K562 (cell line): ENCODE data around the gene TGFBR3L. TPM values are rescaled to one million over a fixed set of nuclear protein-coding genes. Genes with fewer than 3 reads are reported as not detected.

Source experiments
- ATAC-seq: fragments of 200-7000 bp; cut with Tn5 transposase; 3 replicates; pipeline ENCODE4 v1.9.1; 2020; ENCODE audit warnings: moderate library complexity
- BruUV-seq: library from RNA; stranded (reverse); fragments of 400-500 nt; replicated peaks from 2 replicates; lab custom pipeline; 2021; lab: Mats Ljungman, UMichigan
- CTCF ChIA-PET: fragments of 300-600 bp; formaldehyde crosslinking; extraction: SDS; loops from one replicate; lab custom pipeline; 2021; ENCODE audit warnings: low intra/inter-chr PET ratio; lab: Yijun Ruan, JAX
- POLR2A ChIA-PET: fragments of 300-600, 350-650 bp; sonication (Branson Sonifier 250); formaldehyde crosslinking; extraction: SDS; loops from one replicate; lab custom pipeline; 2021; ENCODE audit warnings: antibody characterized with exemption, inconsistent platforms; lab: Yijun Ruan, JAX
- DNase-seq, 4 experiments: peaks; one replicate each; pipeline versions ENCODE4 v3.0.0 to v3.0.0-alpha.2; 2011 to 2018; ENCODE audit warnings: low spot score in 3 of 4, mixed read lengths in 3 of 4; ENCODE audit errors: extremely low read depth in 1 of 4
- FAIRE-seq: peaks from 2 replicates; lab custom pipeline; 2011; peaks lifted over from hg19 to GRCh38; lab: Jason Lieb, UNC
- H2AFZ ChIP-seq: 2 replicates; pipeline ENCODE4 v1.6.0; 2011; ENCODE audit warnings: low read depth, low read length, control low read depth, inconsistent platforms
- H3K27ac ChIP-seq: fragments of 200-600 bp; 3 replicates; pipeline ENCODE4 v1.8.0; 2011; ENCODE audit warnings: low read depth, mild to moderate bottlenecking, control low read depth, inconsistent platforms, low read length, moderate library complexity, mixed read lengths; ENCODE audit errors: extremely low read depth
- H3K27me3 ChIP-seq, 2 experiments: fragments of 300-600 bp in 1 of 2; 2 replicates in 1 of 2; 3 replicates in 1 of 2; pipeline versions ENCODE4 v1.6.0 to v1.8.0; 2011; ENCODE audit warnings: inconsistent platforms in 2 of 2, low read length in 2 of 2, mild to moderate bottlenecking in 1 of 2, mixed read lengths in 1 of 2, moderate library complexity in 1 of 2; ENCODE audit not compliant: control insufficient read depth in 2 of 2, insufficient read depth in 2 of 2
- H3K36me3 ChIP-seq: fragments of 300-600 bp; 3 replicates; pipeline ENCODE4 v1.8.0; 2011; ENCODE audit warnings: mild to moderate bottlenecking, low read length, inconsistent platforms; ENCODE audit not compliant: control insufficient read depth, insufficient read depth
- H3K4me1 ChIP-seq, 2 experiments: fragments of 200-600 bp in 1 of 2; replicated peaks in 1 of 2; 2 replicates in 1 of 2; 3 replicates in 1 of 2; pipeline versions ENCODE4 v1.5.1 to v1.8.0; 2011; ENCODE audit warnings: inconsistent platforms in 2 of 2, low read length in 2 of 2, mild to moderate bottlenecking in 1 of 2, mixed read lengths in 1 of 2, moderate library complexity in 1 of 2; ENCODE audit not compliant: control insufficient read depth in 2 of 2, insufficient read depth in 2 of 2
- H3K4me2 ChIP-seq: 2 replicates; pipeline ENCODE4 v1.6.1; 2011; ENCODE audit warnings: low read length, control low read depth, inconsistent platforms, mixed read lengths; ENCODE audit not compliant: insufficient read depth
- H3K4me3 ChIP-seq: fragments of 200-600 bp; sonication (generic), shearing (Covaris generic); 2 replicates; pipeline ENCODE4 v1.5.1; 2016; ENCODE audit warnings: control low read depth, inconsistent platforms
- H3K79me2 ChIP-seq: fragments of 200-600 bp; 3 replicates; pipeline ENCODE4 v1.8.0; 2011; ENCODE audit warnings: low read length, inconsistent platforms; ENCODE audit not compliant: control insufficient read depth, insufficient read depth
- H3K9ac ChIP-seq, 2 experiments: 2 replicates each; pipeline versions ENCODE4 v1.6.0 to v1.6.1; 2011; ENCODE audit warnings: low read depth in 2 of 2, low read length in 2 of 2, control low read depth in 1 of 2, inconsistent platforms in 1 of 2, mild to moderate bottlenecking in 1 of 2, mixed read lengths in 1 of 2; ENCODE audit not compliant: insufficient read depth in 1 of 2
- H3K9me1 ChIP-seq: one replicate; pipeline ENCODE4 v1.6.0; 2011; ENCODE audit warnings: inconsistent platforms, mild to moderate bottlenecking, low read length, moderate library complexity; ENCODE audit not compliant: control insufficient read depth, insufficient read depth
- H3K9me3 ChIP-seq: replicated peaks from 2 replicates; pipeline ENCODE4 v1.5.1; 2011; ENCODE audit warnings: low read depth, low read length, inconsistent platforms; ENCODE audit not compliant: control insufficient read depth, insufficient read depth
- H4K20me1 ChIP-seq: replicated peaks from 2 replicates; pipeline ENCODE4 v1.6.1; 2011; ENCODE audit warnings: low read length, inconsistent platforms, mixed read lengths; ENCODE audit not compliant: control insufficient read depth, insufficient read depth
- POLR2G ChIP-seq: fragments of 200-400 bp; formaldehyde crosslinking; IDR thresholded peaks from 2 replicates; pipeline ENCODE4 v1.6.1; 2017; ENCODE audit warnings: low read depth, mild to moderate bottlenecking, antibody characterized with exemption, low read length, moderate library complexity
- SIX5 ChIP-seq, 2 experiments: IDR thresholded peaks; 2 replicates each; pipeline ENCODE4 v1.6.1; 2011; ENCODE audit warnings: low read length in 2 of 2, borderline replicate concordance in 1 of 2, low read depth in 1 of 2, mild to moderate bottlenecking in 1 of 2, moderate library complexity in 1 of 2; ENCODE audit not compliant: insufficient read depth in 1 of 2
- WGBS: fragments of 100-300 bp; shearing (Covaris generic); methylation state at CpG from one replicate; pipeline ENCODE4 v1.1.6; 2016; ENCODE audit warnings: low coverage, mixed read lengths; ENCODE audit not compliant: insufficient coverage; ENCODE audit errors: missing lambda C conversion rate; 5-methylcytosine and 5-hydroxymethylcytosine counted together
- in situ Hi-C: fragments of 300-500 bp; cut with MboI; formaldehyde crosslinking; loops from 4 replicates; pipeline ENCODE4 v1.15.0; 2018; ENCODE audit warnings: inconsistent platforms, mixed read lengths
- intact Hi-C: fragments of 100-400 bp; cut with micrococcal nuclease; formaldehyde crosslinking; loops from 2 replicates; pipeline ENCODE4 v1.14.2; 2022
- polyA plus RNA-seq, 8 experiments: library from polyadenylated mRNA; depleted of rRNA in 4 of 8; stranded (reverse) in 5 of 8; unstranded in 3 of 8; fragments of >200 nt; fragmentation: Nextera tagmentation in 2 of 8; fragmentation: Illumina TruSeq in 1 of 8; extraction: Ambion mirVana in 2 of 8; extraction: Trizol in 1 of 8; gene quantifications; 2 replicates each; pipeline versions ENCODE4 v1.2.1 to v1.2.3, GENCODE V29; 2011 to 2014; ENCODE audit warnings: inconsistent platforms in 1 of 8, missing spikeins in 1 of 8
- total RNA-seq, 7 experiments: library from RNA; depleted of rRNA in 6 of 7; stranded (reverse); fragments of >200 nt in 6 of 7; fragmentation: Illumina TruSeq in 2 of 7; extraction: Trizol in 2 of 7; gene quantifications; 2 replicates each; pipeline versions ENCODE4 v1.2.1 to v1.2.3, GENCODE V29; 2011 to 2021; ENCODE audit warnings: low replicate concordance in 1 of 7
- TF ChIP-seq, protein P1 (sequence below): sonication (generic); formaldehyde crosslinking; IDR thresholded peaks from 2 replicates; pipeline ENCODE4 v1.8.1; 2023; ENCODE audit warnings: missing genetic modification reagents, mild to moderate bottlenecking, borderline replicate concordance

TGFBR3L gene
- total and polyA plus RNA-seq, 9 of the 15 experiments (the other 6 are each of a cell fraction or from before 2014, with no cell fraction given): not detected

DNA sequence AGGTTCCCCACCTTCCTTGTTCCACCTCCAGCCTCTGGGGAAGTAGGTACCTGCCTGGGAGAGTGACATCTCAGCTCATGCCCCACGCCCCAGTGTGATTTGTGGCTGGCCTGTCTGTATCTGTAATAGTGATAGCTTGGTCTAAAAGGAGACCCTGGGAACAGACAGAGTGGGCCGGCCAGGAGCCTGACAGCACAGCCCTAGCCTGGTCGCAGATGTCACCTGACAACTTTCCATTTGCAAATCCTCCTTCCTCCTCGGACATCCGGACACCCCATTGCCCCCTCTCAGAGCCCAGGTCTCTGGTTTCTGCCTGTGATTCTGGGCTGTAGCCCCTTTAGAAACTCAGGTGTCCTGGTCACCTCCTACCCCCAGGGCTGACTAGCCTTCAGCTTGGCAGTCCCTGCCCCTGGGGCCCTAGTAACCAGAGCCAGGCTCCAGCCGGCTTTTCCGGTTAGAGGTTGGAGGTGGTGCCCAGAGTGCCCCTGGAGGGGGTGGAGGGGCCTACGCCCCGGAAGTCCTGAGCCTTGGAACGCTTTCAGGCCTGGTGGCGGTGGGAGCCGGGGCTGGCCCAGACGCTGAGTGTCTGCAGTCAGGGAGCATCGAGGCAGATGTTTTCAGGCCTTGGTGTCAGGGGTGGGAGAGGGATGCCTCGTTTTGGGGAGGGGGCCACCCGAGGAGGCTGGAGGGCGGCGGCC is 19.9 kb upstream of the TGFBR3L start:
- ChIA-PET CTCF (no interaction called here), POLR2A (no interaction called here)
- 70% methylated on average over 18 of the region's 18 CpGs for WGBS
- intact Hi-C loops: no loop called here
- Histone ChIP-seq H3K9me3 (no peaks in the 10 kb centered on the region), H2AFZ (no peak overlapping the region), H3K27ac (no peak overlapping the region), H3K27me3 (no peaks in the 10 kb centered on the region), H3K9me1 (no peaks in the 10 kb centered on the region), H4K20me1 (no peaks in the 10 kb centered on the region), H3K36me3 (peaks cover 7% of the 10 kb centered on the region; the same call in 1 of the 3 replicates), H3K4me2 (no peak overlapping the region), H3K79me2 (no peaks in the 10 kb centered on the region), H3K4me1 (peaks cover 4 to 27% of the 10 kb centered on the region in 2 experiments; a peak in 4 of 5 replicates), H3K9ac (peak overlapping the region in 1 of 2 experiments; percentile 6; a peak in 2 of 4 replicates), H3K4me3 (no peak overlapping the region)
- in situ Hi-C loops: no loop called here
- no TSS peak for BruUV-seq
- no peak for FAIRE-seq
- DNase-seq: no peak
- ATAC-seq: no peak
- TF ChIP-seq, protein P1, sequence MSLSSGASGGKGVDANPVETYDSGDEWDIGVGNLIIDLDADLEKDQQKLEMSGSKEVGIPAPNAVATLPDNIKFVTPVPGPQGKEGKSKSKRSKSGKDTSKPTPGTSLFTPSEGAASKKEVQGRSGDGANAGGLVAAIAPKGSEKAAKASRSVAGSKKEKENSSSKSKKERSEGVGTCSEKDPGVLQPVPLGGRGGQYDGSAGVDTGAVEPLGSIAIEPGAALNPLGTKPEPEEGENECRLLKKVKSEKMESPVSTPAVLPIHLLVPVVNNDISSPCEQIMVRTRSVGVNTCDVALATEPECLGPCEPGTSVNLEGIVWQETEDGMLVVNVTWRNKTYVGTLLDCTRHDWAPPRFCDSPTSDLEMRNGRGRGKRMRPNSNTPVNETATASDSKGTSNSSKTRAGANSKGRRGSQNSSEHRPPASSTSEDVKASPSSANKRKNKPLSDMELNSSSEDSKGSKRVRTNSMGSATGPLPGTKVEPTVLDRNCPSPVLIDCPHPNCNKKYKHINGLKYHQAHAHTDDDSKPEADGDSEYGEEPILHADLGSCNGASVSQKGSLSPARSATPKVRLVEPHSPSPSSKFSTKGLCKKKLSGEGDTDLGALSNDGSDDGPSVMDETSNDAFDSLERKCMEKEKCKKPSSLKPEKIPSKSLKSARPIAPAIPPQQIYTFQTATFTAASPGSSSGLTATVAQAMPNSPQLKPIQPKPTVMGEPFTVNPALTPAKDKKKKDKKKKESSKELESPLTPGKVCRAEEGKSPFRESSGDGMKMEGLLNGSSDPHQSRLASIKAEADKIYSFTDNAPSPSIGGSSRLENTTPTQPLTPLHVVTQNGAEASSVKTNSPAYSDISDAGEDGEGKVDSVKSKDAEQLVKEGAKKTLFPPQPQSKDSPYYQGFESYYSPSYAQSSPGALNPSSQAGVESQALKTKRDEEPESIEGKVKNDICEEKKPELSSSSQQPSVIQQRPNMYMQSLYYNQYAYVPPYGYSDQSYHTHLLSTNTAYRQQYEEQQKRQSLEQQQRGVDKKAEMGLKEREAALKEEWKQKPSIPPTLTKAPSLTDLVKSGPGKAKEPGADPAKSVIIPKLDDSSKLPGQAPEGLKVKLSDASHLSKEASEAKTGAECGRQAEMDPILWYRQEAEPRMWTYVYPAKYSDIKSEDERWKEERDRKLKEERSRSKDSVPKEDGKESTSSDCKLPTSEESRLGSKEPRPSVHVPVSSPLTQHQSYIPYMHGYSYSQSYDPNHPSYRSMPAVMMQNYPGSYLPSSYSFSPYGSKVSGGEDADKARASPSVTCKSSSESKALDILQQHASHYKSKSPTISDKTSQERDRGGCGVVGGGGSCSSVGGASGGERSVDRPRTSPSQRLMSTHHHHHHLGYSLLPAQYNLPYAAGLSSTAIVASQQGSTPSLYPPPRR (CRISPR knock-in tag): no peak
- TF ChIP-seq SIX5 (IDR thresholded peaks at IDR 0.05; ENCODE audit: borderline replicate concordance in 1 of 2, insufficient read depth in 1 of 2, low read depth in 1 of 2, low read length in 2 of 2): no peak
- 0 out of 2 replicates have a peak, but pooled peaks have one; percentile 34 for TF ChIP-seq POLR2G
